ENCODE results near the gene FAM13A. TPM values are rescaled to one million over a fixed set of nuclear protein-coding genes. Genes with fewer than 3 reads are reported as not detected.

Gene FAM13A
- total and polyA plus RNA-seq, 2 donors (not counting 1 experiment from before 2014, with no cell fraction given), result 0.51 to 2.1 TPM

DNA sequence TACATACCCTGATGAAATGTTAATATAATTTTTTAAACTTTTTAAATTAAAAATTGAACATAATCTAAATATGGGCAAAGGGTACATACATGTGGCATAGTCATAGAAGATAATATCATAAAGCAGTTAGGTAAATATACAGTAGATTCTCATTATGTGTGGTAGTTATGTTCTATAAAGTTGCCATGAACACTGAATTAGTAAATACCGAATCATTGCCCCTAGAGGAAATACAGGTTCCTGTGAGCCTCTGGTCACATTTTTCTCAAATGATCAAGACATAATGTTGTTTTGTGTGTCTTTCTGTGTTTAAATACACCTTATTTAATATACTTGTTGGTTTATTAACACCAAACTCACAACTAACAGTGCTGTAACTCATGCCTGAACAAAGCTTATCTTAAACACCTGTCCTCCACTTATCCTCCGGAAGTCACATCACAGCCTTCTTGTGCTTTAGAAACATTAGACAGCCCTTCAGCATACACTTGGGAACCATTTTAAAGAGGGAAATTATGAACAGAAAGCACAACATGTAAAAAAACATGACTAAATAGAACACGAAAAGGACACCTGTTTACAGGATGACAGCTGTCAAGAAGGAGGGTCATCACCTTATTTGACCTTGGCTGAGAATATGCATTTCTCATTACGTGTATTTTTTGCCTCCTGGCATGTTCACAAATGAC, 190.0 kb downstream of the FAM13A start:
- Histone ChIP-seq H3K27me3 (replicated peaks in 1 of 4; ENCODE audit: control extremely low read depth in 1 of 4, control insufficient read depth in 3 of 4, insufficient read depth in 4 of 4, low read length in 3 of 4) (peaks cover 0 to 2% (median 0%) of the 10 kb centered on the region in 4 experiments), H2AFZ (ENCODE audit: insufficient read depth, low read depth, low read length, poor library complexity, severe bottlenecking) (no peak overlapping the region), H3K36me3 (replicated peaks in 1 of 2; ENCODE audit: control extremely low read depth in 1 of 2, control insufficient read depth in 1 of 2, extremely low read depth in 1 of 2, insufficient read depth in 2 of 2, low read length in 1 of 2) (no peaks in the 10 kb centered on the region), H3K9ac (ENCODE audit: low read length) (no peak overlapping the region), H3K4me2 (replicated peaks; ENCODE audit: low read depth, low read length, poor library complexity, severe bottlenecking) (no peak overlapping the region), H3K4me3 (ENCODE audit: control extremely low read depth in 1 of 5, extremely low read depth in 1 of 5, insufficient read depth in 1 of 5, low read depth in 2 of 5, low read length in 4 of 5) (no peak overlapping the region), H4K20me1 (ENCODE audit: control insufficient read depth, insufficient read depth, low read length, poor library complexity, severe bottlenecking) (no peaks in the 10 kb centered on the region), H3K79me2 (ENCODE audit: control insufficient read depth, insufficient read depth, low read length) (no peaks in the 10 kb centered on the region), H3K4me1 (ENCODE audit: control insufficient read depth in 2 of 2, insufficient read depth in 2 of 2, low read length in 2 of 2) (no peaks in the 10 kb centered on the region), H3K27ac (ENCODE audit: low read length in 2 of 2) (no peak overlapping the region), H3K9me3 (ENCODE audit: control extremely low read depth in 1 of 3, control insufficient read depth in 2 of 3, insufficient read depth in 1 of 3, low read length in 2 of 3) (no peaks in the 10 kb centered on the region)
- no peaks in the 10 kb centered on the region for H3K9me3 Mint-ChIP-seq (ENCODE audit: insufficient read depth)
- peaks cover 37% of the 10 kb centered on the region for H3K27me3 Mint-ChIP-seq
- ChIA-PET CTCF (no interaction called here), POLR2A (no interaction called here)
- WGBS (ENCODE audit: insufficient coverage), result 80% methylated on average over 1 of the region's 4 CpGs
- H3K27ac Mint-ChIP-seq, result no peak overlapping the region
- ATAC-seq (ENCODE audit: low read depth), result no peak
- no peak for DNase-seq
- H3K4me3 Mint-ChIP-seq, result no peak overlapping the region
- H3K4me1 Mint-ChIP-seq, result no peaks in the 10 kb centered on the region
- intact Hi-C loops (cut with micrococcal nuclease), result no loop called here
- TF ChIP-seq EZH2 (IDR thresholded peaks at IDR 0.05; ENCODE audit: borderline replicate concordance, insufficient read depth, low read depth, low read length, poor library complexity, severe bottlenecking), result no peak
- TF ChIP-seq, protein P1, sequence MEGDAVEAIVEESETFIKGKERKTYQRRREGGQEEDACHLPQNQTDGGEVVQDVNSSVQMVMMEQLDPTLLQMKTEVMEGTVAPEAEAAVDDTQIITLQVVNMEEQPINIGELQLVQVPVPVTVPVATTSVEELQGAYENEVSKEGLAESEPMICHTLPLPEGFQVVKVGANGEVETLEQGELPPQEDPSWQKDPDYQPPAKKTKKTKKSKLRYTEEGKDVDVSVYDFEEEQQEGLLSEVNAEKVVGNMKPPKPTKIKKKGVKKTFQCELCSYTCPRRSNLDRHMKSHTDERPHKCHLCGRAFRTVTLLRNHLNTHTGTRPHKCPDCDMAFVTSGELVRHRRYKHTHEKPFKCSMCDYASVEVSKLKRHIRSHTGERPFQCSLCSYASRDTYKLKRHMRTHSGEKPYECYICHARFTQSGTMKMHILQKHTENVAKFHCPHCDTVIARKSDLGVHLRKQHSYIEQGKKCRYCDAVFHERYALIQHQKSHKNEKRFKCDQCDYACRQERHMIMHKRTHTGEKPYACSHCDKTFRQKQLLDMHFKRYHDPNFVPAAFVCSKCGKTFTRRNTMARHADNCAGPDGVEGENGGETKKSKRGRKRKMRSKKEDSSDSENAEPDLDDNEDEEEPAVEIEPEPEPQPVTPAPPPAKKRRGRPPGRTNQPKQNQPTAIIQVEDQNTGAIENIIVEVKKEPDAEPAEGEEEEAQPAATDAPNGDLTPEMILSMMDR (IDR thresholded peaks at IDR 0.05), result no peak

DNA sequence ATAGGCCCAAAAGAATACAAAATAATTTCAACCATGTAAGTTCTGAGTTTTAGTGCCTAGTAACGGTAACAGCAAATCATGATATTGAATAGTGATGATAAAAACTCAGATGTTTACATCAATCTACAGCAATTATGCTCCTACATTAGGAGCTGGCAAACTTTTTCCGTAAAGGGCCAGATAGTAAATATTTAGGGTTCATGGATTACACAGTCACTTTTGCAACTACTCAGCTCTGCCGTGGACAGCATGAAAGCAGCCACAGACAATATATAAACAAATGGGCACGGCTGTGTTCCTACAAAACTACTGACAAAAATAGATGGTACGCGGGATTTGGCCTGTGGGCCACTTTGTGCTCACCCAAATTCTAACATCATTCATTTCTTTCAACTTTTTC, 191.5 kb downstream of the FAM13A start:
- Histone ChIP-seq H3K4me3 (ENCODE audit: control extremely low read depth in 1 of 5, extremely low read depth in 1 of 5, insufficient read depth in 1 of 5, low read depth in 2 of 5, low read length in 4 of 5) (no peak overlapping the region), H3K79me2 (ENCODE audit: control insufficient read depth, insufficient read depth, low read length) (no peaks in the 10 kb centered on the region), H3K4me2 (replicated peaks; ENCODE audit: low read depth, low read length, poor library complexity, severe bottlenecking) (no peak overlapping the region), H3K36me3 (replicated peaks in 1 of 2; ENCODE audit: control extremely low read depth in 1 of 2, control insufficient read depth in 1 of 2, extremely low read depth in 1 of 2, insufficient read depth in 2 of 2, low read length in 1 of 2) (no peaks in the 10 kb centered on the region), H4K20me1 (ENCODE audit: control insufficient read depth, insufficient read depth, low read length, poor library complexity, severe bottlenecking) (no peaks in the 10 kb centered on the region), H3K27me3 (replicated peaks in 1 of 4; ENCODE audit: control extremely low read depth in 1 of 4, control insufficient read depth in 3 of 4, insufficient read depth in 4 of 4, low read length in 3 of 4) (peaks cover 0 to 2% (median 0%) of the 10 kb centered on the region in 4 experiments), H3K27ac (ENCODE audit: low read length in 2 of 2) (no peak overlapping the region), H3K9ac (ENCODE audit: low read length) (no peak overlapping the region), H2AFZ (ENCODE audit: insufficient read depth, low read depth, low read length, poor library complexity, severe bottlenecking) (no peak overlapping the region), H3K4me1 (ENCODE audit: control insufficient read depth in 2 of 2, insufficient read depth in 2 of 2, low read length in 2 of 2) (no peaks in the 10 kb centered on the region), H3K9me3 (ENCODE audit: control extremely low read depth in 1 of 3, control insufficient read depth in 2 of 3, insufficient read depth in 1 of 3, low read length in 2 of 3) (no peaks in the 10 kb centered on the region)
- ChIA-PET CTCF (no interaction called here), POLR2A (no interaction called here)
- DNase-seq (no peak), ATAC-seq (ENCODE audit: low read depth) (no peak)
- 93% methylated on average over 3 of the region's 6 CpGs for WGBS (ENCODE audit: insufficient coverage)
- TF ChIP-seq, protein P1 (IDR thresholded peaks at IDR 0.05), result no peak
- no peak for TF ChIP-seq EZH2 (IDR thresholded peaks at IDR 0.05; ENCODE audit: borderline replicate concordance, insufficient read depth, low read depth, low read length, poor library complexity, severe bottlenecking)
- no peak overlapping the region for H3K27ac Mint-ChIP-seq
- no peaks in the 10 kb centered on the region for H3K9me3 Mint-ChIP-seq (ENCODE audit: insufficient read depth)
- intact Hi-C loops (cut with micrococcal nuclease), result no loop called here
- H3K27me3 Mint-ChIP-seq, result peaks cover 29% of the 10 kb centered on the region
- H3K4me1 Mint-ChIP-seq, result no peaks in the 10 kb centered on the region
- no peak overlapping the region for H3K4me3 Mint-ChIP-seq
